ENCODE measurements around the gene ANKMY1. TPM values are rescaled to one million over a fixed set of nuclear protein-coding genes. Genes with fewer than 3 reads are reported as not detected.

Gene ANKMY1
- total RNA-seq, 1 donor from 2014 or later: 16.8 TPM

DNA sequence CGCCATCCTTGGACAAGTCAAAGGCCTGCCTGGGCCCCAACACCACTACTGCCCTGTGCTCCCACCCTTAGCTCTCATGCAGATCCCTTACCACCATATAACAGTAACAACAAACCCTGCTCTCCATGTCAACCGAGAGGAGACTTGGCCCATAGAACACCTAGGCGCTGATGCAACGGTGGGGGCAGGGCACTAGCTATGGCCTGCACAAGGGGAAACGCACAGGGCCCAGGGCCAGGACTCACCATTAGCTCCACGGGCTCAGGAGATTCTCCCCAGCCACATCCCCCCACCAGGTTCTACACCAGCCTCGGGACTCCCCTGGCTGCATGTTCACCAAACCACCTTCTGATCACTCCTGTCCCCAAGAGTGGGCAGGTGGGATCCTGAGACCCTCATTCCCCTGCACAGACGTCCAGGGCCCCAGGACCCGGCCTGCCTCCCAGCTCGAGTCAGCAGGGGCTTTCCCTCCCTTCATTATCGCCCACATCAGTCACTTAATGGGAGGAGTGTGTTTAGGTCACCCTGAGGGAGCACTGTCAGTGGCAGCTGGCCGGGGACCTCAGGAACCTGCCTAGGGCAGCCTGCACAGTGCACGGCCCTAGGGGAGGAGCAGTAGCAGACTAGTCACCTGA, 29.3 kb downstream of the ANKMY1 start:
- TF ChIP-seq, protein P1, sequence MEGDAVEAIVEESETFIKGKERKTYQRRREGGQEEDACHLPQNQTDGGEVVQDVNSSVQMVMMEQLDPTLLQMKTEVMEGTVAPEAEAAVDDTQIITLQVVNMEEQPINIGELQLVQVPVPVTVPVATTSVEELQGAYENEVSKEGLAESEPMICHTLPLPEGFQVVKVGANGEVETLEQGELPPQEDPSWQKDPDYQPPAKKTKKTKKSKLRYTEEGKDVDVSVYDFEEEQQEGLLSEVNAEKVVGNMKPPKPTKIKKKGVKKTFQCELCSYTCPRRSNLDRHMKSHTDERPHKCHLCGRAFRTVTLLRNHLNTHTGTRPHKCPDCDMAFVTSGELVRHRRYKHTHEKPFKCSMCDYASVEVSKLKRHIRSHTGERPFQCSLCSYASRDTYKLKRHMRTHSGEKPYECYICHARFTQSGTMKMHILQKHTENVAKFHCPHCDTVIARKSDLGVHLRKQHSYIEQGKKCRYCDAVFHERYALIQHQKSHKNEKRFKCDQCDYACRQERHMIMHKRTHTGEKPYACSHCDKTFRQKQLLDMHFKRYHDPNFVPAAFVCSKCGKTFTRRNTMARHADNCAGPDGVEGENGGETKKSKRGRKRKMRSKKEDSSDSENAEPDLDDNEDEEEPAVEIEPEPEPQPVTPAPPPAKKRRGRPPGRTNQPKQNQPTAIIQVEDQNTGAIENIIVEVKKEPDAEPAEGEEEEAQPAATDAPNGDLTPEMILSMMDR (conservative IDR thresholded peaks at IDR 0.05): no peak
- no peak overlapping the region for H3K4me3 Mint-ChIP-seq
- H3K27me3 Mint-ChIP-seq: no peaks in the 10 kb centered on the region
- H3K36me3 Mint-ChIP-seq: peaks cover 59% of the 10 kb centered on the region
- peaks cover 24% of the 10 kb centered on the region for H3K9me3 Mint-ChIP-seq
- DNase-seq (ENCODE audit: extremely low spot score, unreplicated experiment): peak; percentile 47
- no peak overlapping the region for H3K27ac Mint-ChIP-seq
- H3K4me1 Mint-ChIP-seq (ENCODE audit: unreplicated experiment): no peaks in the 10 kb centered on the region

DNA sequence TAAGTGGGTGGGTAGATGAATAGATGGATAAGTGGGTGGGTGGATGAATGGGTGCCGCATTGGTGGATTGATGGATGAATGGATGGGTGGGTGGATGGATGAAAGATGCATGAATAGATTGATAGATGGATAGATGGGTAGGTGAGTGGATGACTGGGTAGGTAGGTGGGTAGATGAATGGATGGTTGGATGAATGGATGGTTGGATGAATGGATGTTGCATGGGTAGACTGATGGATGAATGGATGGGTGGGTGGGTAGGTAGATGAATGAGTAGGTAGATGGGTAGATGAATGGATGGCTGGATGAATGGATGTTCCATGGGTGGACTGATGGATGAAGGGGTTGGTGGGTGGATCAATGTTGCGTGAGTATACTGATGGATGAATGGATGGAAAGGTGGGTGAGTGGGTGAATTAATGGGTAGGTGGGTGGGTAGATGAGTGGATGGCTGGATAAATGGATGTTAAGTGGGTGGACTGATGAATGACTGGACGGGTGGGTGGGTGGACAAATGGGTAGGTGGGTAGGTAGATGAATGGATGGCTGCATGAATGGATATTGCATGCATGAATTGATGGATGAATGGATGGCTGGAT, 30.5 kb downstream of the ANKMY1 start:
- H3K4me1 Mint-ChIP-seq (ENCODE audit: unreplicated experiment): no peaks in the 10 kb centered on the region
- H3K4me3 Mint-ChIP-seq: no peak overlapping the region
- peaks cover 21% of the 10 kb centered on the region for H3K9me3 Mint-ChIP-seq

DNA sequence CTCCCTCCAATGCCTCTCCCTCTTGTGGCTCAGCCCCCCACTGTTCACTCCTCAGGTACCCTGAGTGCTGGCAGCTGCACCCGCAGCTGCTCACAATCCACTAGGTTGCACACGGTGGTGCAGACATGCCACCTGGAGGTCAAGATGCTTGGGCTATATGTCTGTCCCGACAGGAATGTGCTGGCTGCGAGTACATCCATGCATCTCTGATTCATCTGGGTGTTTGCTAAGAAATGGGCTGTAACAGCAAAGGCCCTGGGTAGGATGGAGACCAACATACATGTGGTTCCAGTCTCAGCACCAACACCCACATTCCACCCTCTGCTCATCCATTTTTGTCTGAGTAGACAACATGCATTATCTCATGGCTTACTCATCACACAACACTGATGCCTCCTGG, 31.3 kb downstream of the ANKMY1 start:
- peaks cover 14% of the 10 kb centered on the region for H3K9me3 Mint-ChIP-seq
- DNase-seq (ENCODE audit: extremely low spot score, unreplicated experiment): no peak
- H3K36me3 Mint-ChIP-seq: peaks cover 52% of the 10 kb centered on the region
- H3K27me3 Mint-ChIP-seq: no peaks in the 10 kb centered on the region
- H3K4me1 Mint-ChIP-seq (ENCODE audit: unreplicated experiment): no peaks in the 10 kb centered on the region
- no peak overlapping the region for H3K27ac Mint-ChIP-seq
- TF ChIP-seq, protein P1 (conservative IDR thresholded peaks at IDR 0.05): no peak
- H3K4me3 Mint-ChIP-seq: no peak overlapping the region

More for the DNA sequence above, 30.5 kb downstream of the ANKMY1 start:
- DNase-seq (ENCODE audit: extremely low spot score, unreplicated experiment): peak; percentile 15
- TF ChIP-seq, protein P1 (conservative IDR thresholded peaks at IDR 0.05): no peak
- H3K27ac Mint-ChIP-seq: no peak overlapping the region
- H3K36me3 Mint-ChIP-seq: peaks cover 58% of the 10 kb centered on the region
- no peaks in the 10 kb centered on the region for H3K27me3 Mint-ChIP-seq

DNA sequence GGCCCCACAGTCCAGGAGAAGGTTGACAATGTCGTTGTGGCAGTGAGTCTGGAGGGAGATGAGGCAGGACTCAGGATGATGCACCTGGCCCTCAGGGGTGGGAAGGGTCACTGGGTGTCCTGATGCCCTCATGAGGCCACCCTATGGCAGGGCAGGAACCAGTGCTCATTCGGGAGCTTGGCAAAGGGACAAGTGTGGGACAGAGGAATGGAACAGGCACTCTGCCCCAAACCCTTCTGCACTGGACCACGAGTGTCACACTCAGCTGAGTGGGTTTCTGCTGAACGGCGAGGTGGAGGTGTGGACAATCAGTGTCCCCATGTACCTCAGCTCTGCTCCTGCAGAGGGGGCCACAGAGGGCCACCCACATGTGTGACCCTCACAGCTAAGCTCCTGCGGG, 32.0 kb downstream of the ANKMY1 start:
- Mint-ChIP-seq H3K4me3 (no peak overlapping the region), H3K4me1 (ENCODE audit: unreplicated experiment) (no peaks in the 10 kb centered on the region), H3K36me3 (peaks cover 47% of the 10 kb centered on the region), H3K27ac (no peak overlapping the region), H3K9me3 (peaks cover 9% of the 10 kb centered on the region), H3K27me3 (peaks cover under 1% of the 10 kb centered on the region)
- DNase-seq (ENCODE audit: extremely low spot score, unreplicated experiment): peak; percentile 44
- TF ChIP-seq, protein P1 (conservative IDR thresholded peaks at IDR 0.05): no peak

DNA sequence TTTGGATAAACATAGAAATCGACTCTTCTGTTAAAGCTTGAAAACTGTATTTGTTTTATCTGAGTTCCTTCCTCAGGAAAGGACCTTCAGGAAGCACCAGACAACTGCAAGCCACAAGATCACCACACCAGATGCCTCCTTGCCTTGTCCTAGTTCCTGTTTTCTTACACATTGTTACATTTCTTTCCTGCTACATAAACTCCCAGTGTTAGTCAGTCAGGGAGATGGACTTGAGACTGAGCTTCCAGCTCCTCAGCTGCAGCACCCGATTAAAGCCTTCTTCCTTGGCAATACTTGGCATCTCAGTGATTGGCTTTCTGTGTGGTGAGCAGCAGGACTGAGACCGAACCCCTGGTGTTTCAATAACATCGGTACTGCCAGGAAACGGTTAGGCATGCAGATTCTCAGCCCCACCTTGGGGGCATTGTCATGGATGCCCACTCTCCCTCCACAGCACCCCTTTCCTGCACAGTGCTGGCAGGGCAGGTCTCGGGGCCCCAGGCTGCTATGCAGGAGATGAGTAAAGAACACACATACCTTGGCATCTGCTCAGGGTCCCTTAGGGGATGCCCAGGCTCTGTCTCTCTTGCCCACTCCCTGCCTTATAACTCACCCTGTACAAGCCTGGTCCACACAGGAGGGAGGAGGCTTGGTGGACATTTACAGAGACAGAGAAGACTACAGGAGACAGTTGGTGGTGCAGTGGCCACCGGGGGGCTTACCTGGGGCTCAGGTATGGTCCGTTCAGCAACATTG, 32.6 kb downstream of the ANKMY1 start:
- Mint-ChIP-seq H3K27me3 (peaks cover 4% of the 10 kb centered on the region), H3K27ac (no peak overlapping the region), H3K4me1 (ENCODE audit: unreplicated experiment) (no peaks in the 10 kb centered on the region), H3K9me3 (peaks cover 9% of the 10 kb centered on the region), H3K4me3 (no peak overlapping the region), H3K36me3 (peaks cover 44% of the 10 kb centered on the region)
- DNase-seq (ENCODE audit: extremely low spot score, unreplicated experiment): no peak
- TF ChIP-seq, protein P1 (conservative IDR thresholded peaks at IDR 0.05): no peak
